ENCODE measurements around the gene DNAJA4. TPM values are rescaled to one million over a fixed set of nuclear protein-coding genes. Genes with fewer than 3 reads are reported as not detected.
A peak's percentile ranks its signal among the peaks of the same experiment; 100 is the strongest.

DNAJA4 gene
- total and polyA plus RNA-seq, 2 of the 8 experiments (the other 6 are each of a cell fraction or from before 2014, with no cell fraction given): 3.6 to 6.2 TPM

GRCh38 chr15:78280319-78281072 is 16.1 kb downstream of the DNAJA4 start:
- TF ChIP-seq TBP (IDR thresholded peaks at IDR 0.05; ENCODE audit: low read depth, low read length): no peak
- no peak for TF ChIP-seq E2F6 (IDR thresholded peaks at IDR 0.05)
- no peak for TF ChIP-seq SRF (IDR thresholded peaks at IDR 0.05; ENCODE audit: low read depth, low read length)
- Histone ChIP-seq H2AFZ (ENCODE audit: low read length) (no peak overlapping the region), H3K9me3 (ENCODE audit: insufficient read depth in 2 of 2, low read depth in 1 of 2, low read length in 1 of 2) (no peaks in the 10 kb centered on the region), H3K9ac (replicated peaks in 1 of 4; ENCODE audit: extremely low read depth in 1 of 4, low read depth in 3 of 4, low read length in 3 of 4) (peak overlapping the region in 1 of 4 experiments; percentile 35; a peak in 1 of 7 replicates), H3K18ac (ENCODE audit: extremely low read depth, low read length) (no peak overlapping the region), H2BK5ac (ENCODE audit: low read depth, low read length) (no peak overlapping the region), H3K4me2 (ENCODE audit: insufficient read depth in 1 of 2, low read depth in 2 of 2, low read length in 2 of 2) (no peak overlapping the region), H2BK15ac (ENCODE audit: low read length) (no peak overlapping the region), H2BK20ac (ENCODE audit: low read length) (no peak overlapping the region), H3K4me3 (ENCODE audit: extremely low read depth in 1 of 4, insufficient read depth in 2 of 4, low read depth in 3 of 4, low read length in 4 of 4) (no peak overlapping the region), H3K36me3 (ENCODE audit: control insufficient read depth in 2 of 4, insufficient read depth in 4 of 4, low read length in 3 of 4) (peaks cover 0 to 12% (median 5%) of the 10 kb centered on the region in 4 experiments; a peak in 5 of 8 replicates), H3K79me1 (ENCODE audit: low read depth, low read length) (no peaks in the 10 kb centered on the region), H4K5ac (ENCODE audit: insufficient read length, low read depth, low read length) (no peak overlapping the region), H2BK120ac (replicated peaks; ENCODE audit: low read depth, low read length) (no peak overlapping the region), H2AK5ac (ENCODE audit: low read depth, low read length) (no peak overlapping the region), H4K91ac (replicated peaks; ENCODE audit: insufficient read length, low read length) (no peak overlapping the region), H3K4ac (replicated peaks; ENCODE audit: insufficient read length, low read depth, low read length) (no peak overlapping the region), H3K27ac (ENCODE audit: low read depth, low read length) (no peak overlapping the region), H3K56ac (replicated peaks; ENCODE audit: insufficient read length, low read depth, low read length) (no peak overlapping the region), H3K79me2 (ENCODE audit: control insufficient read depth in 1 of 2, insufficient read depth in 2 of 2, low read length in 2 of 2) (no peaks in the 10 kb centered on the region), H4K20me1 (replicated peaks in 1 of 2; ENCODE audit: control insufficient read depth in 1 of 2, insufficient read depth in 2 of 2, low read length in 2 of 2) (no peaks in the 10 kb centered on the region), H3K27me3 (replicated peaks in 1 of 4; ENCODE audit: control insufficient read depth in 3 of 4, extremely low read depth in 1 of 4, insufficient read depth in 3 of 4, low read length in 3 of 4) (no peaks in the 10 kb centered on the region), H3K23ac (ENCODE audit: insufficient read length) (no peak overlapping the region), H4K8ac (ENCODE audit: extremely low read depth, insufficient read depth, low read length) (no peak overlapping the region), H3K14ac (ENCODE audit: insufficient read length) (no peak overlapping the region), H3K23me2 (ENCODE audit: low read depth, low read length) (no peaks in the 10 kb centered on the region), H3K4me1 (replicated peaks in 1 of 4; ENCODE audit: control insufficient read depth in 3 of 4, insufficient read depth in 4 of 4, low read length in 3 of 4) (no peaks in the 10 kb centered on the region; a peak in 1 of 7 replicates), H2BK12ac (ENCODE audit: low read depth, low read length) (no peak overlapping the region)
- FAIRE-seq: no peak
- no peak for DNase-seq (ENCODE audit: low read depth in 1 of 2, low spot score in 2 of 2)
- 83% methylated on average over 13 of the region's 13 CpGs; no CpG with 5 or more reads in 1 of the 2 experiments for WGBS, 2 experiments (ENCODE audit: extremely low coverage in 1 of 2, insufficient coverage in 1 of 2, insufficient read length in 1 of 2, insufficient replicate concordance in 2 of 2, low coverage in 1 of 2, low lambda C conversion rate in 2 of 2, missing lambda C conversion rate in 1 of 2)
- ChIA-PET POLR2A (ENCODE audit: partially characterized antibody) (interaction anchor here (1.0 to 1.3 kb wide), 4 partner anchors 8 to 15 kb away, joined by 3 to 4 read pairs (median 4); no protein-coding TSS in a partner anchor), CTCF (ENCODE audit: partially characterized antibody) (interaction anchor here (0.9 to 1.7 kb wide), 5 partner anchors 11 to 143 kb away, joined by 3 to 5 read pairs (median 4); no protein-coding TSS in a partner anchor)
